ENCODE data around the gene ST7. TPM values are rescaled to one million over a fixed set of nuclear protein-coding genes. Genes with fewer than 3 reads are reported as not detected.

Gene ST7
- total RNA-seq, 3 donors from 2014 or later (not counting 1 experiment from before 2014, with no cell fraction given): 9.8 to 15.7 (median 12.9) TPM

DNA sequence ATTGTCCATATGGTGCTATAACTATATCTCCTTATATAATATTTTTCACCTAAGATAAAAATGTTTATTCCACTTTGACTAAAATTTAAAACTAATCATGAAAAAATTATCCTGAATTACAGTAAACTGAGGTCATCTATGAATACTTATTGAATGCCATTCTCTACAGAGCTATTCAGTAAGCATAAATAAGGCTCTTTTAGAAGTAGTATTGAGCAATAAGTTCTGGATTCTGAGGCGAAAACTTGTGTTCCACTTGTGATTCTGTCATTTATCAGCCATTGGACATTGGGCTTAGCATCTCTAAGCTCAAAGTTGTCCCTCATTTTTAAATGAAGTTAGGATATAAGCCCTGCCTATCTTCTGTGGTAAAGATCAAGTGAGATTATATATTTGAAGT, 238.8 kb downstream of the ST7 start:
- no peaks in the 10 kb centered on the region for H3K4me1 Mint-ChIP-seq
- H3K4me1 ChIP-seq (ENCODE audit: control insufficient read depth, insufficient read depth, low read length): no peaks in the 10 kb centered on the region

DNA sequence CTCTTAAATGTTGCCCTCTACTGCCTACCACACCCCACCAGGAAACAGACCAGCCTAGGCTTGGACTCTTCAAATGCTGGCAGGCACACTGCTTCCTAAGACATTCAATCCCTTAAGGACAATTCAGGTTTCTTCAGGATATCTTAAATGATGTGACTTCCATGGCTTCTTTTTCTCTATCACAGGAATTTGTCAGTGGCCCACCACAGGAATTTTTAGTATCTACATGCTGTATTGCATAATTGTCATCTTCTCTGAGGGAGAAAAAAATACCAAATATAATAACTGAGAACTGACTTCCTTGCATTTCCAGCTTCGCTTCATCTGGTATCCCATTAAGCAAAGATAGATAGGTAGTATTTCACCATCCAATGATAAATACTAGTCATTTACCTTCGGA, 240.3 kb downstream of the ST7 start:
- H3K4me3 Mint-ChIP-seq: no peak overlapping the region
- WGBS (ENCODE audit: insufficient coverage): no CpG with 5 or more reads among the region's 2 CpGs
- H3K4me1 Mint-ChIP-seq: no peaks in the 10 kb centered on the region
- no peak overlapping the region for H3K4me3 ChIP-seq (ENCODE audit: low read length)
- no peaks in the 10 kb centered on the region for H3K27me3 Mint-ChIP-seq (ENCODE audit: low read depth in 2 of 2)
- TF ChIP-seq, protein P1, sequence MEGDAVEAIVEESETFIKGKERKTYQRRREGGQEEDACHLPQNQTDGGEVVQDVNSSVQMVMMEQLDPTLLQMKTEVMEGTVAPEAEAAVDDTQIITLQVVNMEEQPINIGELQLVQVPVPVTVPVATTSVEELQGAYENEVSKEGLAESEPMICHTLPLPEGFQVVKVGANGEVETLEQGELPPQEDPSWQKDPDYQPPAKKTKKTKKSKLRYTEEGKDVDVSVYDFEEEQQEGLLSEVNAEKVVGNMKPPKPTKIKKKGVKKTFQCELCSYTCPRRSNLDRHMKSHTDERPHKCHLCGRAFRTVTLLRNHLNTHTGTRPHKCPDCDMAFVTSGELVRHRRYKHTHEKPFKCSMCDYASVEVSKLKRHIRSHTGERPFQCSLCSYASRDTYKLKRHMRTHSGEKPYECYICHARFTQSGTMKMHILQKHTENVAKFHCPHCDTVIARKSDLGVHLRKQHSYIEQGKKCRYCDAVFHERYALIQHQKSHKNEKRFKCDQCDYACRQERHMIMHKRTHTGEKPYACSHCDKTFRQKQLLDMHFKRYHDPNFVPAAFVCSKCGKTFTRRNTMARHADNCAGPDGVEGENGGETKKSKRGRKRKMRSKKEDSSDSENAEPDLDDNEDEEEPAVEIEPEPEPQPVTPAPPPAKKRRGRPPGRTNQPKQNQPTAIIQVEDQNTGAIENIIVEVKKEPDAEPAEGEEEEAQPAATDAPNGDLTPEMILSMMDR (IDR thresholded peaks at IDR 0.05): no peak
- H3K4me1 ChIP-seq (ENCODE audit: control insufficient read depth, insufficient read depth, low read length): no peaks in the 10 kb centered on the region
- H3K9me3 ChIP-seq (ENCODE audit: control insufficient read depth, insufficient read depth, low read length): no peaks in the 10 kb centered on the region
- DNase-seq (no peak), ATAC-seq (no peak)
- no peaks in the 10 kb centered on the region for H3K9me3 Mint-ChIP-seq
- H3K27ac Mint-ChIP-seq: no peak overlapping the region
- H3K27me3 ChIP-seq (ENCODE audit: control insufficient read depth, insufficient read depth, low read length): no peaks in the 10 kb centered on the region
- H3K36me3 Mint-ChIP-seq: no peaks in the 10 kb centered on the region
- intact Hi-C loops (cut with micrococcal nuclease): no loop called here
- H3K27ac ChIP-seq (ENCODE audit: low read length): no peak overlapping the region
- H3K36me3 ChIP-seq (ENCODE audit: control insufficient read depth, insufficient read depth, low read length): no peaks in the 10 kb centered on the region

More for the DNA sequence above, 238.8 kb downstream of the ST7 start:
- DNase-seq (no peak), ATAC-seq (no peak)
- Histone ChIP-seq H3K27me3 (ENCODE audit: control insufficient read depth, insufficient read depth, low read length) (no peaks in the 10 kb centered on the region), H3K9me3 (ENCODE audit: control insufficient read depth, insufficient read depth, low read length) (no peaks in the 10 kb centered on the region), H3K4me3 (ENCODE audit: low read length) (no peak overlapping the region), H3K36me3 (ENCODE audit: control insufficient read depth, insufficient read depth, low read length) (no peaks in the 10 kb centered on the region), H3K27ac (ENCODE audit: low read length) (no peak overlapping the region)
- intact Hi-C loops (cut with micrococcal nuclease): no loop called here
- TF ChIP-seq, protein P1 (IDR thresholded peaks at IDR 0.05): no peak
- no peak overlapping the region for H3K27ac Mint-ChIP-seq
- H3K4me3 Mint-ChIP-seq: no peak overlapping the region
- WGBS (ENCODE audit: insufficient coverage): 82% methylated on average over 1 of the region's 1 CpG
- H3K36me3 Mint-ChIP-seq: no peaks in the 10 kb centered on the region
- H3K9me3 Mint-ChIP-seq: no peaks in the 10 kb centered on the region
- H3K27me3 Mint-ChIP-seq (ENCODE audit: low read depth in 2 of 2): no peaks in the 10 kb centered on the region

DNA sequence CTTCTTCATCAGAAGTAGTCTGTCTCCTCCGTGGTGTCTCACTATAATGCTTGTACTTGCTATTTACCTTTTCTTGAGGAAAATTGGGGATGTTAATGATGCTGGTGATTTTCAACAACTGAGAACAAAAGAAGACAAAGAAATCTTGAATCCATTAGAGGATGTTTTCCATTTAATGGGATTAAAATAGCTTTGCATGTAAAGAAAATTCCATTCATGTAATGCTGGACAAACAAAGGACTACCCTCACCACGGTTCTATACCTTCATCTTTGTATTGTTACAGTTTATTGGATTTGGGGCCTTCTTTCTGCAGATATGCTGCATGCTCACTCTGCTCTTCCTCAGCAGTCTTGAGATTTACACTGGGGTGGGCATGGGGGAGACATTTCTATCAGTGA, 241.1 kb downstream of the ST7 start:
- ATAC-seq: no peak
- TF ChIP-seq, protein P1 (IDR thresholded peaks at IDR 0.05): no peak
- no peak for DNase-seq
- Histone ChIP-seq H3K27ac (ENCODE audit: low read length) (no peak overlapping the region), H3K36me3 (ENCODE audit: control insufficient read depth, insufficient read depth, low read length) (no peaks in the 10 kb centered on the region), H3K27me3 (ENCODE audit: control insufficient read depth, insufficient read depth, low read length) (no peaks in the 10 kb centered on the region), H3K4me1 (ENCODE audit: control insufficient read depth, insufficient read depth, low read length) (no peaks in the 10 kb centered on the region), H3K4me3 (ENCODE audit: low read length) (no peak overlapping the region), H3K9me3 (ENCODE audit: control insufficient read depth, insufficient read depth, low read length) (no peaks in the 10 kb centered on the region)
- Mint-ChIP-seq H3K36me3 (no peaks in the 10 kb centered on the region), H3K4me1 (no peaks in the 10 kb centered on the region), H3K27ac (no peak overlapping the region), H3K4me3 (no peak overlapping the region), H3K9me3 (no peaks in the 10 kb centered on the region), H3K27me3 (ENCODE audit: low read depth in 2 of 2) (no peaks in the 10 kb centered on the region)
- intact Hi-C loops (cut with micrococcal nuclease): no loop called here
- WGBS (ENCODE audit: insufficient coverage): 100% methylated on average over 1 of the region's 2 CpGs

DNA sequence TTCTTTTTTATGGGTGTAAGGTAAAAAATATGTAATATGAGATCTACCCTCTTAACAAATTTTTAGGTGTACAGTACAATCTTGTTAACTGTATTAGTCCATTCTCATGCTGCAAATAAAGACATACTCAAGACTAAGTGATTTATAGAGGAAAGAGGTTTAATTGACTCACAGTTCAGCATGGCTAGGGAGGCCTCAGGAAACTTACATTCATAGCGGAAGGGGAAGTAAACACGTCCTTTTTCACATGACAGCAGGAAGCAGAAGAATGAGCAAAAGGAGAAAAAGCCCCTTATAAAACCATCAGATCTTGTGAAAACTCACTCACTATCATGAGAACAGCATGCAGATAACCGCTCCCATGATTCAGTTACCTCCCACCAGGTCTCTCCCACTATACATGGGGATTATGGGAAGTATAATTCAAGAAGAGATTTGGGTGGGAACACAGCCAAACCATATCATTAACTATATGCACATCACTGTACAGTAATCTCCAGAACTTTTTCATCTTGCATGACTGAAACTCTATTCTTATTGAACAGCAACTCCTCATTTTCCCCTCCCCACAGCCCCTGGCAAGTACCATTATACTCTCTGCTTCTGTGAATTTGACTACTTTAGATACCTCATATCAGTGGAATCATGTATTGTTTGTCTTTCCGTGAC, 242.2 kb downstream of the ST7 start:
- no peak for ATAC-seq
- H3K36me3 Mint-ChIP-seq: no peaks in the 10 kb centered on the region
- Histone ChIP-seq H3K36me3 (ENCODE audit: control insufficient read depth, insufficient read depth, low read length) (no peaks in the 10 kb centered on the region), H3K4me3 (ENCODE audit: low read length) (no peak overlapping the region), H3K27ac (ENCODE audit: low read length) (no peak overlapping the region), H3K27me3 (ENCODE audit: control insufficient read depth, insufficient read depth, low read length) (no peaks in the 10 kb centered on the region), H3K4me1 (ENCODE audit: control insufficient read depth, insufficient read depth, low read length) (no peaks in the 10 kb centered on the region), H3K9me3 (ENCODE audit: control insufficient read depth, insufficient read depth, low read length) (no peaks in the 10 kb centered on the region)
- no peaks in the 10 kb centered on the region for H3K4me1 Mint-ChIP-seq
- WGBS (ENCODE audit: insufficient coverage): 67% methylated on average over 3 of the region's 4 CpGs
- H3K27ac Mint-ChIP-seq: no peak overlapping the region
- TF ChIP-seq, protein P1 (IDR thresholded peaks at IDR 0.05): no peak
- no peaks in the 10 kb centered on the region for H3K9me3 Mint-ChIP-seq
- no peak for DNase-seq
- intact Hi-C loops (cut with micrococcal nuclease): no loop called here
- H3K4me3 Mint-ChIP-seq: no peak overlapping the region
- H3K27me3 Mint-ChIP-seq (ENCODE audit: low read depth in 2 of 2): no peaks in the 10 kb centered on the region

All from natural killer cell (primary cell).